Transverse colon (tissue), 4 donors: Measurements from ENCODE around the gene RCAN2.

Experiments used
- CTCF ChIP-seq, 5 experiments: fragments of 200-600 bp in 3 of 5; fragments of 450-650 bp in 2 of 5; sonication (generic) in 3 of 5; IDR thresholded peaks; 1 replicate in 2 of 5; 2 replicates in 3 of 5; pipeline ENCODE4 v1.5.1; 2016 to 2017; ENCODE audit warnings: antibody characterized with exemption in 5 of 5, inconsistent platforms in 3 of 5, mild to moderate bottlenecking in 2 of 5, moderate library complexity in 1 of 5
- EP300 ChIP-seq: sonication (generic); formaldehyde crosslinking; IDR thresholded peaks from one replicate; pipeline ENCODE4 v1.6.1; 2017; ENCODE audit warnings: antibody characterized with exemption, low read depth
- POLR2A ChIP-seq: fragments of 450-650 bp; IDR thresholded peaks from one replicate; pipeline ENCODE4 v1.6.1; 2016; ENCODE audit warnings: antibody characterized with exemption, mild to moderate bottlenecking, moderate library complexity
- POLR2AphosphoS5 ChIP-seq, 3 donors: sonication (generic); formaldehyde crosslinking; IDR thresholded peaks; one replicate each; pipeline ENCODE4 v1.6.1; 2016; ENCODE audit warnings: antibody characterized with exemption in 3 of 3

- TF ChIP-seq POLR2A (no peak), CTCF (IDR thresholded peaks at IDR 0.05) (no peak), EP300 (no peak), POLR2AphosphoS5 (IDR thresholded peaks at IDR 0.05) (no peak)
These were observed 211.4 kb downstream of the RCAN2 start for GRCh38 chr6:46279874-46280273.
